Smooth muscle cell (in vitro differentiated cells): Measurements from ENCODE around the gene CCDC138. TPM values are rescaled to one million over a fixed set of nuclear protein-coding genes. Genes with fewer than 3 reads are reported as not detected.

Experiments used
- DNase-seq: peaks from one replicate; lab custom pipeline; 2025; ENCODE audit not compliant: unreplicated experiment; lab: John Stamatoyannopoulos, UW
- H2AFZ ChIP-seq: fragments of 200-600 bp; sonication (generic); 2 replicates; pipeline ENCODE4 v1.6.0; 2016; ENCODE audit warnings: antibody characterized with exemption, low read depth, mild to moderate bottlenecking
- H3F3A ChIP-seq: fragments of 200-600 bp; sonication (generic); 2 replicates; pipeline ENCODE4 v1.6.0; 2017; ENCODE audit warnings: antibody characterized with exemption, low read depth
- H3K27ac ChIP-seq: fragments of 200-600 bp; sonication (generic); 2 replicates; pipeline ENCODE4 v1.5.1; 2016; ENCODE audit warnings: low read depth, mild to moderate bottlenecking
- H3K27me3 ChIP-seq: fragments of 200-600 bp; sonication (generic); 2 replicates; pipeline ENCODE4 v1.6.1; 2016; ENCODE audit warnings: low read depth, mild to moderate bottlenecking
- H3K36me3 ChIP-seq: fragments of 200-600 bp; sonication (generic); 2 replicates; pipeline ENCODE4 v1.5.1; 2016; ENCODE audit warnings: low read depth
- H3K4me1 ChIP-seq: fragments of 200-600 bp; sonication (generic); 2 replicates; pipeline ENCODE4 v1.5.1; 2016; ENCODE audit warnings: low read depth
- H3K4me2 ChIP-seq: fragments of 200-600 bp; sonication (generic); 2 replicates; pipeline ENCODE4 v1.6.0; 2016; ENCODE audit warnings: mild to moderate bottlenecking
- H3K4me3 ChIP-seq: fragments of 200-600 bp; sonication (generic); 2 replicates; pipeline ENCODE4 v1.5.1; 2016; ENCODE audit warnings: mild to moderate bottlenecking
- H3K79me2 ChIP-seq: fragments of 200-600 bp; sonication (generic); 2 replicates; pipeline ENCODE4 v1.6.0; 2016; ENCODE audit warnings: low read depth, mild to moderate bottlenecking
- H3K9ac ChIP-seq: fragments of 200-600 bp; sonication (generic); 2 replicates; pipeline ENCODE4 v1.6.0; 2016; ENCODE audit warnings: low read depth
- H3K9me3 ChIP-seq: fragments of 200-600 bp; sonication (generic); replicated peaks from 2 replicates; pipeline ENCODE4 v1.5.1; 2016; ENCODE audit warnings: low read depth
- H4K20me1 ChIP-seq: fragments of 200-600 bp; sonication (generic); 2 replicates; pipeline ENCODE4 v1.6.0; 2016; ENCODE audit warnings: low read depth
- CTCF ChIP-seq: fragments of 200-600 bp; sonication (generic); IDR thresholded peaks from 2 replicates; pipeline ENCODE4 v1.5.1; 2017; ENCODE audit warnings: borderline replicate concordance, mild to moderate bottlenecking, antibody characterized with exemption; ENCODE audit not compliant: insufficient read depth, poor library complexity, severe bottlenecking
- WGBS: methylation state at CpG from one replicate; pipeline ENCODE4 v1.1.7; 2016; ENCODE audit warnings: low lambda C conversion rate; 5-methylcytosine and 5-hydroxymethylcytosine counted together
- polyA plus RNA-seq: library from polyadenylated mRNA; unstranded; fragments of >200 nt; fragmentation: Nextera tagmentation; extraction: Ambion mirVana; gene quantifications from 2 replicates; pipeline ENCODE4 v1.2.1, GENCODE V29; 2016
- total RNA-seq: library from RNA; depleted of rRNA; stranded (reverse); fragments of >200 nt; gene quantifications from 2 replicates; pipeline ENCODE4 v1.2.3, GENCODE V29; 2014

Gene CCDC138
- total and polyA plus RNA-seq, 2 experiments from 2014 or later, result 2.7 to 5.9 TPM

GRCh38 chr2:108776475-108776874 lies 10.1 kb upstream of the CCDC138 start:
- no peak for DNase-seq
- Histone ChIP-seq H3K9me3 (no peaks in the 10 kb centered on the region), H3K27me3 (no peaks in the 10 kb centered on the region), H4K20me1 (no peaks in the 10 kb centered on the region), H3F3A (no peaks in the 10 kb centered on the region), H3K79me2 (peaks cover 6% of the 10 kb centered on the region), H3K36me3 (peaks cover 47% of the 10 kb centered on the region), H3K4me3 (no peak overlapping the region), H2AFZ (no peak overlapping the region), H3K27ac (no peak overlapping the region), H3K4me2 (no peak overlapping the region), H3K9ac (no peak overlapping the region), H3K4me1 (no peaks in the 10 kb centered on the region)
- no peak for TF ChIP-seq CTCF
- 94% methylated on average over 3 of the region's 3 CpGs for WGBS

- WGBS, result 79% methylated on average over 2 of the region's 2 CpGs
- H3K9ac ChIP-seq, result no peak overlapping the region
- no peak overlapping the region for H2AFZ ChIP-seq
- no peak overlapping the region for H3K27ac ChIP-seq
- no peaks in the 10 kb centered on the region for H3K9me3 ChIP-seq
- peaks cover 6% of the 10 kb centered on the region for H3K79me2 ChIP-seq
- no peak for DNase-seq
- no peaks in the 10 kb centered on the region for H3K4me1 ChIP-seq
- no peaks in the 10 kb centered on the region for H3K27me3 ChIP-seq
- no peak for TF ChIP-seq CTCF
- no peaks in the 10 kb centered on the region for H4K20me1 ChIP-seq
- no peak overlapping the region for H3K4me3 ChIP-seq
- H3K36me3 ChIP-seq, result peaks cover 36% of the 10 kb centered on the region
- no peak overlapping the region for H3K4me2 ChIP-seq
- H3F3A ChIP-seq, result no peaks in the 10 kb centered on the region
Observed at GRCh38 chr2:108778857-108779256, 7.7 kb upstream of the CCDC138 start.

GRCh38 chr2:108786008-108786353 lies 590 bp upstream of the CCDC138 start:
- H3K4me3 ChIP-seq, result peak overlapping the region; percentile 83
- no peak for DNase-seq
- no peaks in the 10 kb centered on the region for H3K79me2 ChIP-seq
- peaks cover 18% of the 10 kb centered on the region for H3F3A ChIP-seq
- no peak for TF ChIP-seq CTCF
- H3K9ac ChIP-seq, result no peak overlapping the region
- 0% methylated on average over 1 of the region's 1 CpG for WGBS
- peak overlapping the region; percentile 71 for H3K27ac ChIP-seq
- peak overlapping the region; percentile 98 for H3K4me2 ChIP-seq
- no peak overlapping the region for H2AFZ ChIP-seq
- H3K9me3 ChIP-seq, result no peaks in the 10 kb centered on the region
- no peaks in the 10 kb centered on the region for H4K20me1 ChIP-seq
- H3K4me1 ChIP-seq, result peaks cover 7% of the 10 kb centered on the region
- H3K27me3 ChIP-seq, result no peaks in the 10 kb centered on the region
- H3K36me3 ChIP-seq, result peaks cover 9% of the 10 kb centered on the region

- no peaks in the 10 kb centered on the region for H3K9me3 ChIP-seq
- H3K4me3 ChIP-seq, result peak overlapping the region; percentile 83
- 3% methylated on average over 6 of the region's 6 CpGs for WGBS
- H2AFZ ChIP-seq, result no peak overlapping the region
- H3K27me3 ChIP-seq, result no peaks in the 10 kb centered on the region
- H3K4me2 ChIP-seq, result peak overlapping the region; percentile 98
- no peak for TF ChIP-seq CTCF
- peak overlapping the region; percentile 79 for H3K9ac ChIP-seq
- H3F3A ChIP-seq, result peaks cover 18% of the 10 kb centered on the region
- H3K36me3 ChIP-seq, result peaks cover 7% of the 10 kb centered on the region
- H3K79me2 ChIP-seq, result no peaks in the 10 kb centered on the region
- DNase-seq, result no peak
- H3K4me1 ChIP-seq, result peaks cover 7% of the 10 kb centered on the region
- H4K20me1 ChIP-seq, result no peaks in the 10 kb centered on the region
- no peak overlapping the region for H3K27ac ChIP-seq
Observed at GRCh38 chr2:108787216-108787541, 608 bp downstream of the CCDC138 start.
